Activated CD4-positive, alpha-beta memory T cell treated with anti-CD3 and anti-CD28 coated beads for 36 hours (primary cell): ENCODE measurements around the gene IL11RA. TPM values are rescaled to one million over a fixed set of nuclear protein-coding genes. Genes with fewer than 3 reads are reported as not detected.

Experiments used
- CTCF ChIA-PET: fragments of 350-600 bp; sonication (Branson Sonifier 250); formaldehyde crosslinking; loops from one replicate; lab custom pipeline; 2021; ENCODE audit warnings: antibody characterized with exemption, inconsistent platforms; lab: Charles Lee
- POLR2A ChIA-PET: fragments of 350-600 bp; sonication (Branson Sonifier 250); formaldehyde crosslinking; loops from one replicate; lab custom pipeline; 2021; ENCODE audit warnings: antibody characterized with exemption; lab: Charles Lee
- DNase-seq: peaks from one replicate; pipeline ENCODE4 v3.0.0-alpha.2; 2020
- H3K27ac Mint-ChIP-seq: one replicate; pipeline ENCODE4 v1.8.0; 2021; ENCODE audit warnings: mixed read lengths
- H3K27me3 Mint-ChIP-seq: one replicate; pipeline ENCODE4 v1.8.0; 2021; ENCODE audit warnings: mixed read lengths
- H3K36me3 Mint-ChIP-seq: one replicate; pipeline ENCODE4 v1.8.0; 2021; ENCODE audit warnings: mixed read lengths
- H3K4me1 Mint-ChIP-seq: one replicate; pipeline ENCODE4 v1.8.0; 2021; ENCODE audit warnings: low read depth, mixed read lengths
- H3K4me3 Mint-ChIP-seq: one replicate; pipeline ENCODE4 v1.8.0; 2021; ENCODE audit warnings: mild to moderate bottlenecking, mixed read lengths
- H3K9me3 Mint-ChIP-seq: one replicate; pipeline ENCODE4 v1.8.0; 2021; ENCODE audit warnings: mixed read lengths
- intact Hi-C: fragments of 100-400 bp; cut with micrococcal nuclease; formaldehyde crosslinking; loops from one replicate; pipeline ENCODE4 v1.15.1; 2023
- total RNA-seq, 2 experiments: library from RNA; stranded (reverse); gene quantifications; one replicate each; pipeline ENCODE4 v1.2.3, GENCODE V29; 2021

Gene IL11RA
- total RNA-seq, 2 experiments from 2014 or later, result 19.3 to 22.1 TPM

- no peak overlapping the region for H3K27ac Mint-ChIP-seq
- DNase-seq, result no peak
- H3K9me3 Mint-ChIP-seq, result no peaks in the 10 kb centered on the region
- no peaks in the 10 kb centered on the region for H3K27me3 Mint-ChIP-seq
- intact Hi-C loops, result no loop called here
- peaks cover 24% of the 10 kb centered on the region for H3K4me1 Mint-ChIP-seq
- H3K4me3 Mint-ChIP-seq, result no peak overlapping the region
- H3K36me3 Mint-ChIP-seq, result peaks cover 4% of the 10 kb centered on the region
- ChIA-PET POLR2A (no interaction called here), CTCF (interaction anchor here (0.6 to 3.0 kb wide), 5 partner anchors 9 to 60 kb away, joined by 3 to 26 read pairs (median 4); no protein-coding TSS in a partner anchor)
Observed at GRCh38 chr9:34642679-34643078, 9.3 kb upstream of the IL11RA start.

GRCh38 chr9:34644766-34645314 is 7.1 kb upstream of the IL11RA start:
- H3K36me3 Mint-ChIP-seq, result peaks cover 24% of the 10 kb centered on the region
- no peak overlapping the region for H3K4me3 Mint-ChIP-seq
- intact Hi-C loops, result no loop called here
- H3K27ac Mint-ChIP-seq, result no peak overlapping the region
- CTCF ChIA-PET, result interaction anchor here (0.7 to 3.0 kb wide), 4 partner anchors 11 to 266 kb away, joined by 3 to 26 read pairs (median 5); no protein-coding TSS in a partner anchor
- H3K9me3 Mint-ChIP-seq, result no peaks in the 10 kb centered on the region
- H3K4me1 Mint-ChIP-seq, result peaks cover 27% of the 10 kb centered on the region
- POLR2A ChIA-PET, result no interaction called here
- no peak for DNase-seq
- no peaks in the 10 kb centered on the region for H3K27me3 Mint-ChIP-seq

GRCh38 chr9:34646211-34647083 is 5.5 kb upstream of the IL11RA start, which contains the start of gene GALT:
GALT (plus strand) TSS chr9:34646675; CDS start chr9:34646705, 30 bp downstream.
- Mint-ChIP-seq H3K36me3 (peaks cover 27% of the 10 kb centered on the region), H3K4me1 (peaks cover 28% of the 10 kb centered on the region)

GRCh38 chr9:34647084-34647403 is 4.9 kb upstream of the IL11RA start:
- Mint-ChIP-seq H3K4me1 (peaks cover 31% of the 10 kb centered on the region), H3K36me3 (peaks cover 27% of the 10 kb centered on the region), H3K4me3 (peak overlapping the region; percentile 86), H3K9me3 (no peaks in the 10 kb centered on the region), H3K27ac (peak overlapping the region; percentile 84), H3K27me3 (no peaks in the 10 kb centered on the region)
- POLR2A ChIA-PET, result interaction anchor here (0.8 to 2.0 kb wide), 5 partner anchors 9 to 188 kb away, joined by 3 to 42 read pairs (median 4); partner anchors contain the start of genes DNAI1, FAM219A and SIGMAR1
- intact Hi-C loops, result loop anchor here (1.0 kb wide), 1 partner anchor 35 kb away; the partner anchor contains the start of gene RPP25L
- CTCF ChIA-PET, result interaction anchor here (1.0 to 4.2 kb wide), 13 partner anchors 10 to 56 kb away, joined by 3 to 104 read pairs (median 8); partner anchors contain the start of genes CCL27, DCTN3, RPP25L and SIGMAR1
- no peak for DNase-seq

More at GRCh38 chr9:34646211-34647083, 5.5 kb upstream of the IL11RA start, which contains the start of gene GALT:
- H3K9me3 Mint-ChIP-seq, result no peaks in the 10 kb centered on the region
- peak; percentile 99 for DNase-seq
- peak within 1 kb of the TSS; percentile 86 for H3K4me3 Mint-ChIP-seq
- H3K27me3 Mint-ChIP-seq, result no peaks in the 10 kb centered on the region
- ChIA-PET CTCF (interaction anchor here (1.0 to 4.2 kb wide), 14 partner anchors 10 to 56 kb away, joined by 3 to 104 read pairs (median 7); partner anchors contain the start of genes CCL27, DCTN3, RPP25L and SIGMAR1), POLR2A (interaction anchor here (0.8 to 2.0 kb wide), 5 partner anchors 9 to 188 kb away, joined by 3 to 42 read pairs (median 4); partner anchors contain the start of genes DNAI1, FAM219A and SIGMAR1)
- H3K27ac Mint-ChIP-seq, result peak within 1 kb of the TSS; percentile 84
- intact Hi-C loops, result loop anchor here (1.0 kb wide), 3 partner anchors 8 to 34 kb away; partner anchors contain the start of gene RPP25L

GRCh38 chr9:34647651-34648050 is 4.3 kb upstream of the IL11RA start:
- intact Hi-C loops, result loop anchor here (1.0 kb wide), 1 partner anchor 35 kb away; the partner anchor contains the start of gene RPP25L
- peaks cover 37% of the 10 kb centered on the region for H3K4me1 Mint-ChIP-seq
- H3K27me3 Mint-ChIP-seq, result no peaks in the 10 kb centered on the region
- CTCF ChIA-PET, result interaction anchor here (0.7 to 4.2 kb wide), 8 partner anchors 9 to 56 kb away, joined by 3 to 104 read pairs (median 10); partner anchors contain the start of genes CCL27, DCTN3 and SIGMAR1
- peak overlapping the region; percentile 84 for H3K27ac Mint-ChIP-seq
- peak overlapping the region; percentile 86 for H3K4me3 Mint-ChIP-seq
- H3K9me3 Mint-ChIP-seq, result no peaks in the 10 kb centered on the region
- POLR2A ChIA-PET, result interaction anchor here (0.8 to 2.0 kb wide), 3 partner anchors 10 to 17 kb away, joined by 3 to 42 read pairs (median 5); partner anchors contain the start of gene SIGMAR1
- peaks cover 29% of the 10 kb centered on the region for H3K36me3 Mint-ChIP-seq
- DNase-seq, result peak; percentile 50

- Mint-ChIP-seq H3K36me3 (peaks cover 29% of the 10 kb centered on the region), H3K27me3 (no peaks in the 10 kb centered on the region)
Observed at GRCh38 chr9:34648673-34649072, 3.3 kb upstream of the IL11RA start.

GRCh38 chr9:34650816-34651215 is 1.2 kb upstream of the IL11RA start:
- no peak for DNase-seq
- Mint-ChIP-seq H3K4me3 (no peak overlapping the region), H3K9me3 (no peaks in the 10 kb centered on the region), H3K36me3 (peaks cover 29% of the 10 kb centered on the region), H3K27me3 (no peaks in the 10 kb centered on the region), H3K27ac (no peak overlapping the region), H3K4me1 (peaks cover 43% of the 10 kb centered on the region)
- intact Hi-C loops, result no loop called here
- ChIA-PET CTCF (interaction anchor here (0.5 to 1.3 kb wide), 2 partner anchors 52 to 359 kb away, joined by 3 to 6 read pairs; no protein-coding TSS in a partner anchor), POLR2A (no interaction called here)

More at GRCh38 chr9:34648673-34649072, 3.3 kb upstream of the IL11RA start:
- POLR2A ChIA-PET, result interaction anchor here (0.8 to 1.3 kb wide), 2 partner anchors 10 to 13 kb away, joined by 3 to 4 read pairs; no protein-coding TSS in a partner anchor
- intact Hi-C loops, result no loop called here
- CTCF ChIA-PET, result interaction anchor here (1.4 to 4.2 kb wide), 3 partner anchors 13 to 54 kb away, joined by 5 to 104 read pairs (median 8); partner anchors contain the start of gene SIGMAR1
- DNase-seq, result no peak
- Mint-ChIP-seq H3K27ac (no peak overlapping the region), H3K9me3 (no peaks in the 10 kb centered on the region), H3K4me3 (peak overlapping the region; percentile 11), H3K4me1 (peaks cover 44% of the 10 kb centered on the region)

GRCh38 chr9:34651321-34651720 is 664 bp upstream of the IL11RA start:
- intact Hi-C loops, result no loop called here
- ChIA-PET CTCF (interaction anchor here (1.3 kb wide), 1 partner anchor 51 kb away, joined by 6 read pairs; no protein-coding TSS in a partner anchor), POLR2A (interaction anchor here (1.5 kb wide), 1 partner anchor 14 kb away, joined by 3 read pairs; no protein-coding TSS in a partner anchor)
- no peaks in the 10 kb centered on the region for H3K27me3 Mint-ChIP-seq
- peaks cover 38% of the 10 kb centered on the region for H3K4me1 Mint-ChIP-seq
- no peak overlapping the region for H3K27ac Mint-ChIP-seq
- no peaks in the 10 kb centered on the region for H3K9me3 Mint-ChIP-seq
- DNase-seq, result no peak
- no peak overlapping the region for H3K4me3 Mint-ChIP-seq
- H3K36me3 Mint-ChIP-seq, result peaks cover 29% of the 10 kb centered on the region

GRCh38 chr9:34652602-34653000 is 616 bp downstream of the IL11RA start:
- no peak for DNase-seq
- Mint-ChIP-seq H3K4me3 (no peak overlapping the region), H3K27ac (peak overlapping the region; percentile 44), H3K9me3 (no peaks in the 10 kb centered on the region), H3K27me3 (no peaks in the 10 kb centered on the region), H3K4me1 (peaks cover 33% of the 10 kb centered on the region), H3K36me3 (peaks cover 26% of the 10 kb centered on the region)
- CTCF ChIA-PET, result interaction anchor here (0.9 to 1.0 kb wide), 2 partner anchors 19 to 50 kb away, joined by 3 read pairs; no protein-coding TSS in a partner anchor
- POLR2A ChIA-PET, result interaction anchor here (1.5 kb wide), 1 partner anchor 12 kb away, joined by 3 read pairs; no protein-coding TSS in a partner anchor
- intact Hi-C loops, result no loop called here

GRCh38 chr9:34653151-34654072 is 1.4 kb downstream of the IL11RA start:
- no peak for DNase-seq
- Mint-ChIP-seq H3K4me1 (peaks cover 25% of the 10 kb centered on the region), H3K27me3 (no peaks in the 10 kb centered on the region), H3K36me3 (peaks cover 18% of the 10 kb centered on the region), H3K9me3 (no peaks in the 10 kb centered on the region), H3K27ac (no peak overlapping the region), H3K4me3 (no peak overlapping the region)
- intact Hi-C loops, result no loop called here
- ChIA-PET CTCF (interaction anchor here (0.9 kb wide), 1 partner anchor 20 kb away, joined by 3 read pairs; no protein-coding TSS in a partner anchor), POLR2A (no interaction called here)
